Endothelial cell of umbilical vein (primary cell): ENCODE results near the gene RET. TPM values are rescaled to one million over a fixed set of nuclear protein-coding genes. Genes with fewer than 3 reads are reported as not detected.

ENCODE experiments used
- BruUV-seq: library from RNA; stranded (reverse); fragments of 400-500 nt; replicated peaks from 2 replicates; lab custom pipeline; 2021; lab: Mats Ljungman, UMichigan
- CTCF ChIA-PET: fragments of 300-600, 350-600 bp; sonication (Branson Sonifier 250); formaldehyde crosslinking; loops from one replicate; lab custom pipeline; 2021; ENCODE audit warnings: antibody characterized with exemption, inconsistent platforms; lab: Charles Lee
- POLR2A ChIA-PET: fragments of 300-600, 350-600 bp; sonication (Branson Sonifier 250); formaldehyde crosslinking; loops from one replicate; lab custom pipeline; 2021; ENCODE audit warnings: antibody characterized with exemption, inconsistent platforms; lab: Charles Lee
- DNase-seq: peaks from one replicate; pipeline ENCODE4 v3.0.0-alpha.2; 2011; ENCODE audit warnings: low read depth, low spot score
- FAIRE-seq: peaks from 2 replicates; lab custom pipeline; 2011; peaks lifted over from hg19 to GRCh38; lab: Jason Lieb, UNC
- H2AFZ ChIP-seq: 2 replicates; pipeline ENCODE4 v1.6.0; 2012; ENCODE audit warnings: low read depth, low read length, control low read depth, inconsistent platforms
- H3K27ac ChIP-seq: 2 replicates; pipeline ENCODE4 v1.5.1; 2011; ENCODE audit warnings: low read depth, mild to moderate bottlenecking, control low read depth, low read length, moderate library complexity; ENCODE audit not compliant: insufficient read depth
- H3K27me3 ChIP-seq, 2 experiments: 2 replicates each; pipeline versions ENCODE4 v1.6.0 to v1.6.1; 2011; ENCODE audit warnings: low read length in 2 of 2, mixed read lengths in 1 of 2; ENCODE audit not compliant: control insufficient read depth in 2 of 2, insufficient read depth in 2 of 2
- H3K36me3 ChIP-seq, 2 experiments: 2 replicates in 1 of 2; 3 replicates in 1 of 2; pipeline ENCODE4 v1.5.1; 2011; ENCODE audit warnings: low read length in 2 of 2, mild to moderate bottlenecking in 1 of 2, moderate library complexity in 1 of 2; ENCODE audit not compliant: control insufficient read depth in 2 of 2, insufficient read depth in 2 of 2; ENCODE audit errors: extremely low read depth in 1 of 2
- H3K4me1 ChIP-seq: 3 replicates; pipeline ENCODE4 v1.5.1; 2011; ENCODE audit warnings: mild to moderate bottlenecking, low read length; ENCODE audit not compliant: control insufficient read depth, insufficient read depth; ENCODE audit errors: extremely low read depth
- H3K4me2 ChIP-seq: 2 replicates; pipeline ENCODE4 v1.6.1; 2011; ENCODE audit warnings: low read length, control low read depth, mixed read lengths; ENCODE audit not compliant: insufficient read depth
- H3K4me3 ChIP-seq, 3 experiments: fragments of 200-600 bp in 1 of 3; sonication (generic), shearing (Covaris generic) in 1 of 3; replicated peaks in 1 of 3; 2 replicates each; pipeline ENCODE4 v1.5.1; 2011 to 2016; ENCODE audit warnings: control low read depth in 3 of 3, low read length in 3 of 3, mild to moderate bottlenecking in 2 of 3, inconsistent platforms in 1 of 3, low read depth in 1 of 3, moderate library complexity in 1 of 3; ENCODE audit not compliant: insufficient read depth in 1 of 3
- H3K79me2 ChIP-seq: 2 replicates; pipeline ENCODE4 v1.6.0; 2012; ENCODE audit warnings: low read length, inconsistent platforms; ENCODE audit not compliant: control insufficient read depth, insufficient read depth
- H3K9ac ChIP-seq: replicated peaks from 2 replicates; pipeline ENCODE3; 2011; ENCODE audit warnings: low read length, control low read depth; ENCODE audit not compliant: insufficient read depth; ENCODE audit errors: extremely low read depth
- H3K9me1 ChIP-seq: replicated peaks from 3 replicates; pipeline ENCODE4 v1.6.0; 2011; ENCODE audit warnings: mild to moderate bottlenecking, low read length; ENCODE audit not compliant: control insufficient read depth, insufficient read depth; ENCODE audit errors: extremely low read depth
- H3K9me3 ChIP-seq: replicated peaks from 2 replicates; pipeline ENCODE4 v1.5.1; 2012; ENCODE audit warnings: low read length, inconsistent platforms; ENCODE audit not compliant: control insufficient read depth, insufficient read depth
- H4K20me1 ChIP-seq: replicated peaks from 2 replicates; pipeline ENCODE3; 2011; ENCODE audit warnings: mild to moderate bottlenecking, low read length; ENCODE audit not compliant: control insufficient read depth, insufficient read depth; ENCODE audit errors: extremely low read depth
- EZH2 ChIP-seq: IDR thresholded peaks from 2 replicates; pipeline ENCODE4 v1.6.1; 2012; ENCODE audit warnings: borderline replicate concordance, low read depth, mild to moderate bottlenecking, moderate library complexity, low read length, inconsistent platforms; ENCODE audit not compliant: severe bottlenecking
- FOS ChIP-seq: IDR thresholded peaks from 2 replicates; pipeline ENCODE4 v1.6.1; 2011; ENCODE audit warnings: mild to moderate bottlenecking, low read length, moderate library complexity, borderline replicate concordance; ENCODE audit not compliant: insufficient read depth
- GATA2 ChIP-seq: IDR thresholded peaks from 2 replicates; pipeline ENCODE4 v1.7.0; 2011; ENCODE audit warnings: low read depth, mild to moderate bottlenecking, moderate library complexity, mixed read lengths, low read length; ENCODE audit not compliant: insufficient read length, insufficient read depth
- JUN ChIP-seq: IDR thresholded peaks from 2 replicates; pipeline ENCODE4 v1.6.1; 2011; ENCODE audit warnings: borderline replicate concordance, low read depth; ENCODE audit not compliant: insufficient read length, insufficient read depth
- MYC ChIP-seq: IDR thresholded peaks from one replicate; pipeline ENCODE4 v1.6.1; 2011; ENCODE audit warnings: mild to moderate bottlenecking, low read depth, low read length
- POLR2A ChIP-seq: IDR thresholded peaks from 2 replicates; pipeline ENCODE4 v1.6.1; 2012; ENCODE audit warnings: low read depth, mild to moderate bottlenecking, control low read depth, low read length
- POLR2AphosphoS5 ChIP-seq: IDR thresholded peaks from 2 replicates; pipeline ENCODE4 v1.6.1; 2012; ENCODE audit warnings: low read depth, mild to moderate bottlenecking, control low read depth, low read length, moderate library complexity; ENCODE audit not compliant: insufficient read depth
- dilution Hi-C: fragments of 300-500 bp; cut with MboI; formaldehyde crosslinking; loops from one replicate; pipeline ENCODE4 v1.15.0; 2019; ENCODE audit warnings: low sequenced_read_pairs; ENCODE audit not compliant: extremely low pct_ligation_motif_present
- intact Hi-C: fragments of 100-400 bp; cut with micrococcal nuclease; formaldehyde crosslinking; loops from one replicate; pipeline ENCODE4 v1.10.0; 2022
- polyA plus RNA-seq, 4 experiments: library from polyadenylated mRNA; depleted of rRNA in 3 of 4; stranded (reverse) in 3 of 4; unstranded in 1 of 4; fragments of >200 nt; gene quantifications; 2 replicates each; pipeline versions ENCODE4 v1.2.1 to v1.2.3, GENCODE V29; 2011 to 2012; ENCODE audit warnings: missing spikeins in 1 of 4
- total RNA-seq: library from RNA; stranded (reverse); gene quantifications from 2 replicates; pipeline ENCODE4 v1.2.3, GENCODE V29; 2021
- TF ChIP-seq, protein P1 (sequence below): IDR thresholded peaks from 2 replicates; pipeline ENCODE4 v1.6.1; 2011; ENCODE audit not compliant: insufficient read depth, insufficient read length
- TF ChIP-seq, protein P2 (sequence below), 2 donors: IDR thresholded peaks; 1 replicate in 1 of 2; 2 replicates in 1 of 2; pipeline ENCODE4 v1.5.1; 2011; ENCODE audit warnings: low read length in 2 of 2, mild to moderate bottlenecking in 2 of 2, moderate library complexity in 2 of 2, control low read depth in 1 of 2, inconsistent platforms in 1 of 2, low read depth in 1 of 2; ENCODE audit not compliant: insufficient read depth in 1 of 2; ENCODE audit errors: extremely low read depth in 1 of 2

RET gene
- total and polyA plus RNA-seq, 2 donors (not counting 3 experiments of a cell fraction or from before 2014, with no cell fraction given): 0.04 to 0.22 TPM

DNA sequence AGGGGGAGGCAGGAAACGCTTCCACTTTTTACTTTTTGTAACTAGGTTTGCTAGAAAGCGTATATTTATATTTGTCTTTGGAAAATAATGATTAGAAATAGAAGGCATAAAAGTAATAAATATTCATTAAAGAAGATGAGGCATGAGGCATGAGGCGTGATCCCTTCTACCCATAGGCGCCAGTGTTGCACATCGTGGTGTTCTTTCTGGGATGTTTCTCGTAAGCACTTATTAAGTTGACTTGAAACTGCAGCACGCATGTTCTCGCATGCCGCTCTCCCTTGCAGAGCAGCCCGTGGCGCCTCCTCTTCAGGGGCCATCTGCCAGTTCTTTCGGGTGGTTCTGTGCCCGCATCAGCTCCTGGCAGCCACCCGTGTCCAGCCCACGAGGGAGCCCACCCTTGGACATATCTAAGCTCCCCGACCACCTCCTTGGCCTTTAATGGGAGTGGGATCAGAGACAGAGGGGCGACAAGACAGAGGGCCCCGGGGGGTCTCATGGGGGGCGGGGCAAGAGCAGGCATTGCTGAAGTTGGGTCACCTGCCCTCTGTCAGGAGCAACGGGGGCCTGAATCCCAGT is 32.9 kb downstream of the RET start:
- Histone ChIP-seq H3K36me3 (no peaks in the 10 kb centered on the region), H3K9me3 (no peaks in the 10 kb centered on the region), H3K4me3 (no peak overlapping the region), H4K20me1 (no peaks in the 10 kb centered on the region), H3K9me1 (no peaks in the 10 kb centered on the region), H2AFZ (no peak overlapping the region), H3K79me2 (no peaks in the 10 kb centered on the region), H3K27ac (no peak overlapping the region), H3K4me1 (peaks cover 8% of the 10 kb centered on the region), H3K4me2 (no peak overlapping the region), H3K27me3 (peaks cover 0 to 1% of the 10 kb centered on the region in 2 experiments), H3K9ac (no peak overlapping the region)
- ChIA-PET POLR2A (no interaction called here), CTCF (no interaction called here)
- TF ChIP-seq, protein P1, sequence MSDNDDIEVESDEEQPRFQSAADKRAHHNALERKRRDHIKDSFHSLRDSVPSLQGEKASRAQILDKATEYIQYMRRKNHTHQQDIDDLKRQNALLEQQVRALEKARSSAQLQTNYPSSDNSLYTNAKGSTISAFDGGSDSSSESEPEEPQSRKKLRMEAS: no peak
- TF ChIP-seq POLR2AphosphoS5: no peak
- TF ChIP-seq EZH2: no peak
- TF ChIP-seq, protein P2, sequence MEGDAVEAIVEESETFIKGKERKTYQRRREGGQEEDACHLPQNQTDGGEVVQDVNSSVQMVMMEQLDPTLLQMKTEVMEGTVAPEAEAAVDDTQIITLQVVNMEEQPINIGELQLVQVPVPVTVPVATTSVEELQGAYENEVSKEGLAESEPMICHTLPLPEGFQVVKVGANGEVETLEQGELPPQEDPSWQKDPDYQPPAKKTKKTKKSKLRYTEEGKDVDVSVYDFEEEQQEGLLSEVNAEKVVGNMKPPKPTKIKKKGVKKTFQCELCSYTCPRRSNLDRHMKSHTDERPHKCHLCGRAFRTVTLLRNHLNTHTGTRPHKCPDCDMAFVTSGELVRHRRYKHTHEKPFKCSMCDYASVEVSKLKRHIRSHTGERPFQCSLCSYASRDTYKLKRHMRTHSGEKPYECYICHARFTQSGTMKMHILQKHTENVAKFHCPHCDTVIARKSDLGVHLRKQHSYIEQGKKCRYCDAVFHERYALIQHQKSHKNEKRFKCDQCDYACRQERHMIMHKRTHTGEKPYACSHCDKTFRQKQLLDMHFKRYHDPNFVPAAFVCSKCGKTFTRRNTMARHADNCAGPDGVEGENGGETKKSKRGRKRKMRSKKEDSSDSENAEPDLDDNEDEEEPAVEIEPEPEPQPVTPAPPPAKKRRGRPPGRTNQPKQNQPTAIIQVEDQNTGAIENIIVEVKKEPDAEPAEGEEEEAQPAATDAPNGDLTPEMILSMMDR (IDR thresholded peaks at IDR 0.05; ENCODE audit: extremely low read depth in 1 of 2, insufficient read depth in 1 of 2, low read depth in 1 of 2, low read length in 2 of 2): no peak
- no peak for TF ChIP-seq POLR2A
- no peak for TF ChIP-seq MYC
- TF ChIP-seq FOS: no peak
- no peak for TF ChIP-seq JUN
- TF ChIP-seq GATA2: no peak
- dilution Hi-C loops (no loop called here), intact Hi-C loops (no loop called here)
- no peak for FAIRE-seq
- DNase-seq: no peak
- BruUV-seq: no TSS peak
